Measurements from ENCODE around the gene SLC26A11.

GRCh38 chr17:80190716-80191115 lies 29.5 kb upstream of the SLC26A11 start:
- no peak for TF ChIP-seq POLR2A (IDR thresholded peaks at IDR 0.05)
- TF ChIP-seq CTCF (IDR thresholded peaks at IDR 0.05), result no peak
- TF ChIP-seq POLR2AphosphoS5 (IDR thresholded peaks at IDR 0.05), result no peak
- no peak for TF ChIP-seq EP300 (IDR thresholded peaks at IDR 0.05; ENCODE audit: low read depth)

Measured in transverse colon (tissue), 4 donors.